Measurements from ENCODE around the gene NDUFAB1. TPM values are rescaled to one million over a fixed set of nuclear protein-coding genes. Genes with fewer than 3 reads are reported as not detected.
A peak's percentile ranks its signal among the peaks of the same experiment; 100 is the strongest.

NDUFAB1 gene
- total and polyA plus RNA-seq, 2 of the 13 experiments (the other 11 are each of a cell fraction or from before 2014, with no cell fraction given): 221 to 601 TPM

GRCh38 chr16:23640931-23641765, 45.0 kb upstream of the NDUFAB1 start, which contains the start of the genes DCTN5 and PALB2 (continued):
- TF ChIP-seq ZHX2 (IDR thresholded peaks at IDR 0.05; ENCODE audit: low read depth) (peak; percentile 86), ZHX2 (CRISPR knock-in tag; IDR thresholded peaks at IDR 0.05; ENCODE audit: borderline replicate concordance) (peak; percentile 98), NRL (CRISPR knock-in tag; IDR thresholded peaks at IDR 0.05; ENCODE audit: borderline replicate concordance) (peak; percentile 97; the same call in 1 of the 2 replicates), ZNF331 (CRISPR knock-in tag; IDR thresholded peaks at IDR 0.05) (peak; percentile 78), ZBED4 (CRISPR knock-in tag; IDR thresholded peaks at IDR 0.05; ENCODE audit: borderline replicate concordance) (peak; percentile 85), HIVEP1 (CRISPR knock-in tag; IDR thresholded peaks at IDR 0.05) (peak; percentile 99), ZNF44 (CRISPR knock-in tag; IDR thresholded peaks at IDR 0.05) (peak; percentile 85), ZNF138 (CRISPR knock-in tag; IDR thresholded peaks at IDR 0.05; ENCODE audit: low read depth) (0 out of 2 replicates have a peak, but pooled peaks have one; percentile 56), ELF1 (CRISPR knock-in tag; IDR thresholded peaks at IDR 0.05) (peak; percentile 97), FOXM1 (CRISPR knock-in tag; IDR thresholded peaks at IDR 0.05) (peak; percentile 48; the same call in 1 of the 2 replicates), ATF7-NPFF (CRISPR knock-in tag; IDR thresholded peaks at IDR 0.05; ENCODE audit: low read depth) (peak; percentile 93), ZNF292 (CRISPR knock-in tag; IDR thresholded peaks at IDR 0.05; ENCODE audit: borderline replicate concordance, low read depth) (peak; percentile 13), ZNF547 (CRISPR knock-in tag; IDR thresholded peaks at IDR 0.05) (peak; percentile 98), FOSL2 (CRISPR knock-in tag; IDR thresholded peaks at IDR 0.05) (peak; percentile 66), YEATS4 (CRISPR knock-in tag; IDR thresholded peaks at IDR 0.05; ENCODE audit: borderline replicate concordance) (peak; percentile 98), ATM (IDR thresholded peaks at IDR 0.05; ENCODE audit: borderline replicate concordance) (no peak)
- TF ChIP-seq, protein P1, sequence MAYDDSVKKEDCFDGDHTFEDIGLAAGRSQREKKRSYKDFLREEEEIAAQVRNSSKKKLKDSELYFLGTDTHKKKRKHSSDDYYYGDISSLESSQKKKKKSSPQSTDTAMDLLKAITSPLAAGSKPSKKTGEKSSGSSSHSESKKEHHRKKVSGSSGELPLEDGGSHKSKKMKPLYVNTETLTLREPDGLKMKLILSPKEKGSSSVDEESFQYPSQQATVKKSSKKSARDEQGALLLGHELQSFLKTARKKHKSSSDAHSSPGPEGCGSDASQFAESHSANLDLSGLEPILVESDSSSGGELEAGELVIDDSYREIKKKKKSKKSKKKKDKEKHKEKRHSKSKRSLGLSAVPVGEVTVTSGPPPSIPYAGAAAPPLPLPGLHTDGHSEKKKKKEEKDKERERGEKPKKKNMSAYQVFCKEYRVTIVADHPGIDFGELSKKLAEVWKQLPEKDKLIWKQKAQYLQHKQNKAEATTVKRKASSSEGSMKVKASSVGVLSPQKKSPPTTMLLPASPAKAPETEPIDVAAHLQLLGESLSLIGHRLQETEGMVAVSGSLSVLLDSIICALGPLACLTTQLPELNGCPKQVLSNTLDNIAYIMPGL (CRISPR knock-in tag; IDR thresholded peaks at IDR 0.05; ENCODE audit: borderline replicate concordance in 1 of 2, low read depth in 1 of 2): peak; percentile 89 to 96

All from HepG2 (cell line).